Stimulated activated CD8-positive, alpha-beta memory T cell treated with anti-CD3 and anti-CD28 coated beads, Interleukin-2, amount 100 ng/mL, for 48 hours (primary cell): ENCODE data around the gene PTPRO.

Experiments used
- DNase-seq, 2 donors: peaks; one replicate each; pipeline ENCODE4 v3.0.0-alpha.2; 2020; ENCODE audit warnings: low read depth in 2 of 2

The PTPRO gene

DNA sequence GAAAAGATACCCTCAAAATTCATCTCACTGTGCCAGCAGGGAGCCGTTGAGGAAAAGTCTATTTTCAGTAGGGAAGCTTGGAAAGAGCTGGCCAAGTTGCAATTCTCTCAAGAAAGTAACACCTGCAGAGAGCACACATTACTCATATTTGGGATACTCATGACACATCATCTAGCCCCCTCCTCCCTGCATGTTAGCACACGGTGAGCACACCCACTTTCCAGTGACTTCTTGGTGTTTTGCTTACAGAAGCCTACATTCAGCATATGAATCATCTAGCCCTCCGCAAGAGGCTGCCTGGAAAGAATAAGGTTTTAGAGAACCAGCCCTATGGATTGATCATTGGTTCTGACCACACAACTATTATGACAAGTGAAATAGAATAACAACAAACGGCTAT is 124.5 kb downstream of the PTPRO start:
- DNase-seq = no peak

DNA sequence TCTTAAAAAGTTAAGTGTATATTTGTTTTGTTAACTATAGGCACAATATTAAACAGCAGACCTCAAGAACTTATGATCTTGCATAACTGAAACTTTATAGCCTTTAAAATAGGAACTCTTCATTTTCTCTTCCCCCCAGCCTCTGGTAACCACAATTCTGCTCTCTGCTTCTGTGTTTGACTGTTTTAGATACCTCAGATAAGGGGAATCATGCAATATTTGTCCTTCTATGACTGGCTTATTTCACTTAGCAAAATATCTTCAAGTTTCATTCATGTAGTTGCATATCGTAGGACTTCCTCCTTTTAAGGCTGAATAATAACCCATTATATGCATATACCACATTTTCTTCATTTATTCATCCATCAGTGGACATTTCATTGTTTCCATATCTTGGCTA is 131.3 kb downstream of the PTPRO start:
- no peak for DNase-seq

DNA sequence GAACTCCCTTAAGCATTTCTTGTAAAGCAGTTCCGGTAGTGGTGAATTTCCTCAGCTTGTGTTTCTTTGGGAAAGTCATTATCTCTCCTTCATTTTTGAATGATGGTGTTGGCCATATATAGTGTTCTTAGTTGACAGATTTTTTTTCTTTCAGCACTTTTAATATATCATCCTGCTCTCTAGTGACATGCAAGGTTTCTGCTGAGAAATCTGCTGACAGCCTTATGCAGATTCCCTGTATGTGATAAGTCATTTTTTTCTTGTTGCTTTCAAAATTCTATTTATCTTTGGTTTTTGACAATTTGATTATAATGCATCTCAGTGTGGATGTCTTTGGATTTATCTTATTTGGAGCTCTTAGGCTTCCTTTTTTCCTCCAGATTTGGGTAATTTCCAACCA is 135.7 kb downstream of the PTPRO start:
- no peak for DNase-seq

DNA sequence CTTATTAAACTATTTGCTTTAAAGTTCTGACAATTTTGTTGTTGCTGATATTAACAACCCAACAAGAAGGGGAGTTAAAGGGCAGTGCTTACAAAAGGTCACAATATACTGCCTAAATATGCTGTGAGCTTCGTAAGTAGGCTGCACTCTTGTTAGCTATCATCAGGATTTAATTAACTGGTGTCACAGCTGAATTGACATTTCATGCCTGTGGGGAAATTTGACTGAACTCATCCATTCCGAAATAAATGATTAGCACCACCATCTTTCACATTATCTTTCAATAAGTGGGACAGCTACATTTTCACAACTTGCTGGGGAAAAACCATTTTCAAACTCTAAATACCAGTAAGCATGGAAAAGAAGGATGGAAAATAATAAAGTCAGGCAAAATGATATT is 146.6 kb downstream of the PTPRO start:
- no peak for DNase-seq

DNA sequence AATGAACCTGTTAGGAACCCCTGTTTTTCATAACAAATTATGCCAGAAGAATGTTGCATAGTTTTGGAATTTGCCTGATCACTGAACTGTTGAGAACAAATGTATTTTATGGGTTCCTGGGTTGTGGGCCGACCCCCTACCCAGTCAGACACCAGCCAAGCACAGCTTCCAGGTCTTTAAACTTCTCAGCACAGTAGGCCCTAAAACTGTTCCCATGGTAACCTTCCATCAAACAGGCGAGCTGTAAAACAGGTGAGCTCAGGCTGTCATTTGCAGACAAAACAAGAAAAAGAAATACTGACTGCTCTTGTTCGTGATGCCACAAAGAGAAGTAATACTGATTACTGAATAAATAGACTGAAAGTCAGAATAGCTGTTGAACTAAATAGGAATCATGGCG is 147.0 kb downstream of the PTPRO start:
- DNase-seq = no peak

DNA sequence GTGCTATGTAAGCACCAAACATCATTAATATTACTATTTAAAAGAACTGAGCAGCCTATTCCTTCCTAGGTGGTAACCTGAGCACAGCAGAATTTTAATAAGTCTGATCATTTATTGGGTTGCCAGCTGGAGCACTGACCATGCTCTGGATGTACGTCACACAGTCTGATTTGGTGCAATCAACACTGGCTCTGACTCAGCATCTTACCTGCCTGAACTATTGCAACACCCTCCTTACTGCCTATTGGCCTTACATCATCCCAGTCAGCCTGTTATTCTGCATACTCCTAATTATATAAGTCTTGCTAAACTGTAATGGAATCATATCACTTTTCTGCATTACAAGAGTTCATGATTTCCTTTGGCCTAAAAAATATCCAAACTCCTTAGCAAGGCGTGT is 149.7 kb downstream of the PTPRO start:
- DNase-seq = no peak

DNA sequence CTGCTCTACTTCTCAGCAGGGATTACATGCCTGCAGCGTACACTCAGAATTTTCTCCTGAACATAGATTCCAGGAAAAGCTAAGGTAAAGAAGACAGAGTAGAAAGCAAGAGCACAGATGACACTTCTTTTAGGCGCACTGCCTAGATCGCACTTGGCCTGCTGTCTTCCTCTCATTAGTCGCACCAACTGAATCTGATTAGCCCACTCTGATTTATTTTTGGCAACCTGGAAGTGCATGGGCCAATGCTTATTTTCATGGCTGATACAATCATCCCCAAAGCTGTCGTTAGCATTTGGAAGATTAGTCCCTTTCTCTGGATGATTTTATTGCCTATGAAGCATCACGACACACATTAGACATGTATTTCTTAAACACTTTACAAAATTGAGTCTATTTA is 152.5 kb downstream of the PTPRO start:
- DNase-seq = no peak

DNA sequence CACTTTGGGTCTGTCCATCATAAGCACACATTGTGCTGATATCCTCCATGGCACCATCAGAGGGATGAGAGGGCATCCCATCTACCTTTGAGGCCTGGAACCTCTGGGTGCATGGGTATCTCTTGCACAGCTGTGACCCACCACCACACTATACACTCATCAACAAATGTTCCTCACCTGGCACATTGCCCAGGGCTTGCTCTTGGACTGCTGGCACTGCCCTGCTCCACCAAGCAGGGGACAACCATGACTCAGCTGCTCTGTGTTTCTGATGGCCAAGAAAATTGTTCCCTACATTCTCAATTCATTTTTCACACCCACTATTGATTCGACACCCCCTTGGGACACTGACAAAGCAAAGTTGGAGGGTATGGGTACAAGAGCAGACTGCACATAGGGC is 155.5 kb downstream of the PTPRO start:
- DNase-seq = no peak

DNA sequence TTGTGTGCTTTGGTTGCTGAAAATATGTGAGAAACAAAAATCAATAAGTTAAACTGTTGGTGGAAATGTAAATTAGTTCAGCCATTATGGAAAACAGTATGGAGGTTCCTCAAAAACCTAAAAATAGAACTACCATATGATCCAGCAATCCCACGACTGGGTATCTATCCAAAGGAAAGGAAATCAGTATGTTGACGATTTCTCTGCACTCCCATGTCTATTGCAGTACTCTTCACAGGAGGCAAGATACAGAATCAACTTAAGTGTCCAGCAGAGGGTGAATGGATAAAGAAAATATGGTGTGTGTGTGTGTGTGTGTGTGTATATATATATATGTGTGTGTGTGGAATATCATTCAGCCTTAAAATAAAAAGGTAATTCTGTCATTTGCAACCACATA is 159.5 kb downstream of the PTPRO start:
- no peak for DNase-seq

DNA sequence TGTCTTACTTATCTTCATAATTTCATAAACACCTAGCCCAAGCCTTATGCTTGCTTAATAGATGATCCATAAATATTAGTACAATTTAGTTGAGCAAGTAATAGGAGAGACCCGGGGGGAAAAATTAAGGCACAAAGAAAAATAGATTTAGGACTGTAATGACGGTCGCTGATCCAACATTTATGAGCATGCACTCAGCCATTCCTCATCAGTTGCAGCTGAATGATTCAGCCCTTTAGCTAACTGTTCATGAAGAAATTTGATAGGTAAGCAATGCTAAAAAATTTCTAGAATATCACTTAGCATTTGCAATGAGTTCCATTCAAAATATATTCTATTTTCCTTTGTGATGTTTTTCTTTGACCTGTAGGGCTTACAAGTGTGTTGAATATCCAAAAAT is 163.2 kb downstream of the PTPRO start:
- DNase-seq = no peak

DNA sequence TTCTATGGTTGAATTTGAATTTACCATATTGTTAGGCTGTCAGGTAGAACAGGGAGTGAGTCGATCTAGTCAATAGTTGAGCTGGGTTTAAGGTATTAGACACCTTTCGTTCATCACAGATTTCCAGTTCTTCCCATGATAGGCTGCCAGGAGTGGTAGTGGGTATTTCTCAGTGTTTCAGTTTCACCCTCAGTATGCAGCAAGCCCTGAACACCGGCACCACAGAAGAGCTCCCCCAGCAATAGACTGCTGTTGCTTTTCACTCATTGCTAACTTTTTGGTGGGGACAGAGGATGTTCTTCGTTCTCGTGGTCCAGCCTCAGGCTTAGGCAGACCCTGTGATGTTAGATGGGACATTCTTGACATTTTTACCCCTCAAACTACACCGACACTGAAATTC is 164.6 kb downstream of the PTPRO start:
- no peak for DNase-seq

DNA sequence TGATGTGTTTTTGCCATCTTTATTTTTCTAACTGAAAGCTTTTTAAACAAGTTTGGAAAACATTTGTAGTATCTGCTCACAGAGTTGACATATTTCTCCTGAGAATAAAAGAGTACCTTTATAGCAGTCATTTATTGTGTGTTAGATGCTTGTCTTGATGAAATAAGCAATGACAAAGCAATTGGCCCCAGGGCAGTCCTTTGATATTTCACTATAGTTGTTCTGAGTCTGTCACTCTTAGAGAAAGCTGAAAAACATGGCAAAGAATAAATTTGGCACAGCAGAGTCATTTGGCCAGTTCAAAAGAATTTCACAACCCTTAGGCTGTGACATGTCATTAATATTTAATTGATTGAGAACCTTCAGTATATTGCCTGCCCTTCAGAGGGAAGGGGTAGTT is 166.2 kb downstream of the PTPRO start:
- DNase-seq = no peak

DNA sequence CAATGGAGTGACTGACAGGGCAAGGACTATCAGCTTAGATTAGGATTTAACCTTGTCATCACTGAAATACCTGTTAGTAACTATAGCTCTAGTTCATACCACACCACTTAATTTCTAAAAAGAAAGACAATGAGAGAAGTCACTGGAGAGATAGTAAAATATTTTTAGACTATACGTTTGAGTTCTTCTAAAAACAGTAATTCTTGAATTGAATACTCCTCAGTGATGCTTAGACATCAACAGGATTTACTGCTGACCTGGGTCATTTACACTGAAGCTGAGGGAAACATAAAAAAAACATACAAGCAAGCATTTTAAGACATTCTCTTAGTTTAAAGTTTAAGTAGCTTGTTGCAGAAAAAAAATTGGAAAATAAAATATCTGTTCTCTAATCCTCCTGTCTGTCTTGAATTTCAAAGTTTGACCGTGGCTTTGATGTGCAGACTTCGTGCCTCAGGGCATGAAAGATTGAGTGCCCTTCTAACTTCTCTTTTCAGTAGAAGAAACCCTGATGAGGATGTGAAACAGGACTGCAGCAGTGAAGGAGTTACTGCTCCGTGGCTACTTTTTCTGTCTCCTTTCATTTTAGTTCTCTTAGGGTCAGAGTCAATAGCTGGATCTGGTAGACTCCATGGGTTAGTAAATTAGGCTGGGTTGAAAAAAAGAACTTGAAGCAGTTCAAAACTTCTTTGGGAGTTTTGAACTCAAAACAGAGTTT is 172.2 kb downstream of the PTPRO start:
- no peak for DNase-seq

DNA sequence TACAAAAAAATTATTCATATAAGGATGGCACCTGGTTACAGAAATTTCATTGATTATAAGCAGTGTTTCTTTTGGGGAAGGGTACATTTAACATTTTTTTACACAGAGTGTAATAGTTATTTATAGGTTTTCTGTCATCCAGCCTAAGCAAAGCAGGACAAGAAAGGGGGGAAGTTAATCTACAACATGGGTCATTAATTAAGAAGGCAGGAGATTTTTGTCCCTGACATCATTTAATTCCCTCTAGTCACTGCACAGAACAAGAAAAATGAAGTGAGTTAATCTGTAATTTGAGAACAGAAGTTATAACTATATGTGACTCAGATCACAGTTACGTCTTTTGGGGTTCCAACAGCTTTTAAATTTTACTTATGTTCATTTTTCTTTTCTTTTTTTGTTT is 173.4 kb downstream of the PTPRO start:
- DNase-seq = no peak

DNA sequence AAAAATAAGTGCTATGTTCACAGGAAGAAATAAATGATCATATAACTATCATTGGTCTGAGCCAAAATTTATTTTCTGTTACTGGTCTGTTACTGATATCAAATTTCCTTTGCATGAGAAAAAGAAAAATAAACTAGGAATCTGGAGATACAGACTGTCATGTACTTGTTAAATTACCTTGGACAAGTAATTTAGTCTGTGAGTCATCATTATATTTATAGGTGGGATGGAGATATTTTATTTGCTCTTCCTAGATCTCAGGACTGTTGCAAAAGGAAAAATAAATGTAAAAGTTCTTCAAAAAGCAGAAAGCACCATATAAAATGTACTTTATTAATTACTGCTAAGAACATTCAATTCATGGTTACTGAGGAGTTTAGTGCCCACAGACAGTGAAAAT is 174.4 kb downstream of the PTPRO start:
- no peak for DNase-seq

DNA sequence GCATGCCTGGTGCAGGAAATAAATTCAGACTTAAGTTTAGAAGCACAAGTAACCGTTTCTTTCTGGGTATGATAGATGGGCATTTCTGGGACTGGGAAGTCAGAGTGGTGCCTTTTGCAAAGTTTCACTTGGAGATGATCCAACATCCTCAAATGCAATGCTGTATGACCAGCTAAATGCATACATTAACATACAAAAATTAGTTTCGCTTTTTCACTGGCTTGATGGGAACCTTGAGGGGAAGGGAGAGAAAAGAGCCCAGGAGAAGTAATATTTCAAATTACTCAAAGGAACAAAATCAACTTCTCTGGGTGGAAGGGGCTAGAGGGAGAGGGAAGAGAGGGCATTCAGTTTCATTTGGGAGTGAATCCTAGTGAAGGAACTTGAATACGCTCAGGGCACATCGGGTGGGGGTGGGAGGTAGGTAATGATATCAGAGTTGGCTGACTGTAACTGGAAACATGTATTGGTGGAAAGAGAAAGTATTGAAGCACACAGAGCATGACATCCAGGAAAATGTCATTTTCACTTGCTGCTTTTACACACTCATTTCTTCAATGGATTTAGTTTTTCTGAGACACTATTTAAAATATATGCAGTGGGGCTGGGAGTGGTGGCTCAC is 175.5 kb downstream of the PTPRO start:
- no peak for DNase-seq

DNA sequence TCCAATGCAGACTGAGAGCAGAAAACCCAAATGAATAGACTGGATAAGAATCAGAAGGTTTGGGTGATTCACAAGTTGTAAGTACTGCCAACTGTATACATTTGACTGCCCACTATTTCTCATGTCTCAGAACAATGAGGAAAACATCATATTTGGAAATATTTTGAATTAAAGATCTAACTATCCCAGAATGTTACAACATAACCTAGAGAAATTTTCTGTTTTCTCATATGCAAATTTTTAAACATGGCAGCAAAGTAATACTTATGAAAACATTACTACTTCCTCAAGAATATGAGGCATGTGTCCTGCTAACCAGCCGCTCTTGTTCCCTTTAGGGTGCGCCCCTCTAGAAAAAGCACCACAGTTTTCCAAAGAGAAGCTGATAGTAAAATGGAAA is 179.9 kb downstream of the PTPRO start:
- no peak for DNase-seq

DNA sequence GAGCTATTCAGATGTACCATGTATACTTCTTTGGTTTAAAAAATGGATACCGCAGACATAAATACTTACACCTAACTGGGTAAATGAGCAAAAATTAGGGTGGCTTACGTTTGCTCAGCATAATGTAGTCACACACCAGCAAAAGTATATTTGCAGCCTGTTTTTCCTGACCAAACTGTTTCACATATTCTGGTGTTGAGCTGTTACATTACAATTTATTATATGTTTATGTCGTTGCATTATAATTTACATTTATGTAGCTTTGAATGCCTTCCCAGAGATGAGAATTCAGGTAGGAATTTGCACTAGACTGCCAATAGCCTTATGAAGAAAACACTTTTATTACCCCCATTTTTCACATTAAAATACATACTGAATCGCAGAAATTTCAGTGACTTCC is 183.3 kb downstream of the PTPRO start:
- DNase-seq = no peak

DNA sequence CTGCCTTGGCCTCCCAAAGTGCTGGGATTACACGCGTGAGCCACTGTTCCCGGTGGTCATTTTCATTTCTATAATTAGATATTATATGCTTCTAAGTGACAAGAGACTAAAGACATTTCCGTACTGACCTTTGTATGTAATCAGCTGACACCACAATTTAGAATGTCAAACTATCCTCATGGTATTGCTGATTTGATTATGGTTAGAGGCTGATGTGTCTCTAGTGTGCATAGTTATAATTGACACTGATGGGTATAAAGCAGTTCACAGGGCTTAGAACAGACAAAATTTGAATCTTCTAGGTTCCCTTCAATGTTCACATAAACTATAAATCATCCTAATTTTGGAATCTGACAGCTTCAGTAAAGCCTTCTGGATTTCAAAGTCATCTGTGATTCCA is 192.7 kb downstream of the PTPRO start:
- DNase-seq = no peak

DNA sequence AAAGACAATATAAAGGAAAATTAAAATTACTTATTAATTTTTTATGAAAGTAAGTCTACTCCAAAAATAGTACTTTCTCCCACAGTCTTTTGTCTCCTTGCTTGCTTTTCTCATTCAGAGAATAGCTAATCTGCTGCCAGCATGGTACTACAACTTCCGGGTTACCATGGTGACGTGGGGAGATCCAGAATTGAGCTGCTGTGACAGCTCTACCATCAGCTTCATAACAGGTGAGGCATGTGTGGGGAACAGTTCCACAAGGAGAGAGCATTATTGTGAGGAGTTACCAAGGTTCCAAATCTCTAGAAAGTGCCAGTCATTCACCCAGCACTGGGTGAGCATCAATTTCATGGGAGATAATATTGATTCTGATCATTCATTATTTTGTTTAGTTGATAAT is 197.8 kb downstream of the PTPRO start:
- no peak for DNase-seq

DNA sequence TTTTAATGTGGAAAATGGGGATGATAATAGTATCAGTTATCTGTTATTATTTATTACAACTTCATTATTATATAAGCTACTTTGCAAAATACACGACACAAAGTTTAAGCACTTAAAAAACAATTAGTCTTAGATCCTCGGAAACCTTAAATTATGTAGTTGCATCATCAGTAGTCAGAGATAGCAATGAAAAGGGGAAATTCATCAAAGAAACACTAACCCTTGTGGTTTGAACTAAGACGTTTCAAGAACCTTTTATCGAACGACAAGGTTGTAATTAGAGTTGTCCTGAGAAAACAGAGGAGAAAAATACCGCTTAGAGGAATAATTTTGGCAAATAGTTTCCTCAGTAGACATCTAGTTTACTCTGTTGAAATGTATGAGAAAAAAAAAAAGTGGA is 198.5 kb downstream of the PTPRO start:
- DNase-seq = no peak

DNA sequence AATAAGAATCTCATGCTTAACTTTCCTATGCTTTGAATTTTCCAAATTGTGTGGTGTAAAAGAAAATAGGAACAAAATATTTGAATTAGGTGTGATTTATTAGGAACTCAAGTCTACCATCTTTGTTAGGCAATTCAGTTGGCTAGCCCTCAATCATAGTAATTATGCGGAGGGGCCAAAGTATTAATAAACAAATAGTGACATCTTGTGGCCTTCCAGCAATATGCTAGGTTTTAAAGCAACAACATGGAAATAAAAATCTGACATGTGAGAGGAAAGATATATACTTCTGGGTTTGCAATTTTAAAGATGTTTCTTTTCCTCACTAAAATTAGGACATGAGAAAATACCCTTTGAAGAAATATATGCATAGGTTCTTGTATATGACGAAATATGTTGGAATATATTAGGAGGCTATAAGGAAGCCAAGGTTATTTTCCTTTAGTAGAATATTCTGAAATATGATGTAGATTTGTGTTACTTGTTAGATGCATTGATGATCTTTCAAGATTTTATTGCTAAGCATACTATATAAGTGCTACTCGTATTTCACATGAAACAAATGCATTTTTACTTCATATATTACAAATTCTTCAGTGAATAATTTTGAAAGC is 200.4 kb downstream of the PTPRO start:
- DNase-seq = no peak

DNA sequence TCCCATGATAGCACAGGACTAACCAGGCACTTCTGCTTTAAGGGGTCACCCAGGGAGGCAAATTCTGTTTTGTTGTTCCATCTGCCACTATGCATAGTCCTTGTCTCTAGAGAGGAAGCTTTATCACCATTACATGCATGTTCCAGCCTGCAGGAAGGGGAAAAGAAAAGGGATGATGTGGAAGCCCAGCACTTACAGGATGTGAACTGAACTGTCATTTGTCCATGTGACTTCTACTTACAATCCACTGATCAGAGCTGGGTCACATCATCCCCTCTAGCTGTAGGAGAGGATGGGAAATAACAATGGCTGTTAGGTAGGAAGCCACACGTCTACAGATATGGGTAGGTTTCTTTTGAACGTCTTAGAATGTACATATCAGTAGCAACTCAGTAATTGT is 203.1 kb downstream of the PTPRO start:
- DNase-seq = no peak

DNA sequence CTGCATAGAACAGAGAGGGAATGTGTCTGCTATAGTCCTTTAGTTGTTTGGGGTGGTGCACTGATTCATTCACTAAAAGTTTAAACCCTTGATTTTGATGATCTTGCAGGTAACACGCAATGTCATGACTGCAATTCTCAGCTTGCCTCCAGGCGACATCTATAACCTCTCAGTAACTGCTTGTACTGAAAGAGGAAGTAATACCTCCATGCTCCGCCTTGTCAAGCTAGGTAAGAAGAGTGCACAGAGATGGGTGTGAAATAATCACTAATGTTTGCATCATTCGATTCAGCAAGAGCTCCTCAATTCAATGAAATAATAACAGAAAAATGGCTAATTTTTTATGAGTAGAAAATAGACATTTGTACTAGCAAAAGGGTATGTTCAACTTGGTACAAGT is 203.7 kb downstream of the PTPRO start:
- DNase-seq = no peak
